Measurements from ENCODE around the gene ADAMTS1.

ADAMTS1 gene

GRCh38 chr21:26813426-26813998 is 31.7 kb downstream of the ADAMTS1 start:
- H3K4me1 ChIP-seq: peaks cover 0 to 5% (median 0%) of the 10 kb centered on the region in 4 donors
- no peaks in the 10 kb centered on the region for H3K36me3 ChIP-seq
- H3K9me3 ChIP-seq: no peaks in the 10 kb centered on the region
- TF ChIP-seq CTCF (IDR thresholded peaks at IDR 0.05): no peak
- H3K4me3 ChIP-seq: no peak overlapping the region
- no peak for DNase-seq
- H3K27ac ChIP-seq: no peak overlapping the region
- intact Hi-C loops (cut with DNase I; ENCODE audit: low total_unique reads): no loop called here
- no peaks in the 10 kb centered on the region for H3K27me3 ChIP-seq

GRCh38 chr21:26812173-26812572 is 33.0 kb downstream of the ADAMTS1 start:
- Histone ChIP-seq H3K27ac (no peak overlapping the region), H3K9me3 (no peaks in the 10 kb centered on the region), H3K36me3 (no peaks in the 10 kb centered on the region), H3K4me3 (no peak overlapping the region), H3K27me3 (no peaks in the 10 kb centered on the region), H3K4me1 (peaks cover 0 to 5% (median 0%) of the 10 kb centered on the region in 4 donors)
- intact Hi-C loops (cut with DNase I; ENCODE audit: low total_unique reads): no loop called here
- no peak for TF ChIP-seq CTCF (IDR thresholded peaks at IDR 0.05)
- no peak for DNase-seq

GRCh38 chr21:26811482-26811881 is 33.7 kb downstream of the ADAMTS1 start:
- intact Hi-C loops (cut with DNase I; ENCODE audit: low total_unique reads): no loop called here
- no peak for TF ChIP-seq CTCF (IDR thresholded peaks at IDR 0.05)
- no peak overlapping the region for H3K27ac ChIP-seq
- H3K27me3 ChIP-seq: no peaks in the 10 kb centered on the region
- H3K4me3 ChIP-seq: no peak overlapping the region
- H3K9me3 ChIP-seq: no peaks in the 10 kb centered on the region
- H3K36me3 ChIP-seq: no peaks in the 10 kb centered on the region
- no peak for DNase-seq
- peaks cover 0 to 5% (median 0%) of the 10 kb centered on the region in 4 donors for H3K4me1 ChIP-seq

DNA sequence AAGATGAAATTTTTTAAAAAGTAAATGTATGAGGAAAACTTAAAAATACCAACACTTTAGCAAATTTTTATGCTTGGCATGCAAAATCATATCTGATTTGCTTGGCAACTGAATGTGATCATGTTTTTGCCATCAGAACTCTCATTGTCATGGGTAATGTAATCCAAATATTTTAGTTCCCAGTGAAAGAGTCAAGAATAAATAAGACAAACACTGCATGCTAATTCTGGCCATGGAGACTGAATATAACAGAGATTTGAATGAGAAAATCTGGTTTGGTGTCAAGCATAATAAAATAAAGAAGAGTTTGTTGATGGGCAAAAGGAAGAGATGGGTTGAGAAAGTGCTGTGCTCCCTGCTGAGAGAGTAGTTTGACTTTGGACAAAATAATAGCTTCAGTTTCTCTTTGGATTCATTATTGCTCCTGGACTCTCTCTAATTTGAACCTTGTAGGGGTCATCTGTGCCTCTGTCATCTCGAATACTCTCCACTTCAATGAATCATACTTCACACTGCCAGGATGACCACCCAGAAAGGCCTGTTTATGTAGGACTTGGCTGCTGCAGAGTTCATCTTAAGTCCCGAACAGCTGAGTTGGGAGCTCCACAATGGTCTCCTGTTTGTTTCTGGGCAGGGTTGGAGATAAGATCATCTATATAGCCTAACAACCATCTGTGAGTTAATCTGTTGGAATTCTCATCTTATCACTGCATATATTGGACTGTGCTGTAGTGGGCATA is 34.4 kb downstream of the ADAMTS1 start:
- no peak for DNase-seq
- no peaks in the 10 kb centered on the region for H3K9me3 ChIP-seq
- peaks cover 0 to 5% (median 0%) of the 10 kb centered on the region in 4 donors for H3K4me1 ChIP-seq
- intact Hi-C loops (cut with DNase I; ENCODE audit: low total_unique reads): no loop called here
- H3K36me3 ChIP-seq: no peaks in the 10 kb centered on the region
- H3K27me3 ChIP-seq: no peaks in the 10 kb centered on the region
- H3K4me3 ChIP-seq: no peak overlapping the region
- no peak for TF ChIP-seq CTCF (IDR thresholded peaks at IDR 0.05)
- H3K27ac ChIP-seq: no peak overlapping the region

DNA sequence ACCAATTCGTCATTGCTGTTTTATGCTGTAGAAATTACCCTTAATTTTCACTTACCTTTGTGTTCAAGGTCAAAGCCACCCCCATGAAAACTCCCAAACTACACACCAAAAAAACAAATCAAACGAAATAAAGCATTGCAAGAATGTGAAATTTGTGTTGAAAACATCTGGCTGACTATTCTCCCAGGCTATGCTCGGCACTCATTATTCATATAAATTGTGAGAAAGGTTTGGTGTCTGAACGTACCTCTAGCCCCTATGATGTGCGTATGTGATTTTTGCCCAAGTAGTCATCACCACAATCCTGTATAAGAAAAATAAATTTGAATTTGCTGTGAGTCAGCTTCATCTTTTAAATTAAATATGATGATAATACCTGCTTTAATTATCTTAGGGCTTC is 34.9 kb downstream of the ADAMTS1 start:
- no peaks in the 10 kb centered on the region for H3K27me3 ChIP-seq
- H3K4me3 ChIP-seq: no peak overlapping the region
- intact Hi-C loops (cut with DNase I; ENCODE audit: low total_unique reads): no loop called here
- H3K4me1 ChIP-seq: peaks cover 0 to 3% (median 0%) of the 10 kb centered on the region in 4 donors
- H3K36me3 ChIP-seq: no peaks in the 10 kb centered on the region
- TF ChIP-seq CTCF (IDR thresholded peaks at IDR 0.05): no peak
- H3K9me3 ChIP-seq: no peaks in the 10 kb centered on the region
- no peak for DNase-seq
- no peak overlapping the region for H3K27ac ChIP-seq

Measured in tibial artery (tissue), 4 donors.